Spleen (tissue), 7 donors: ENCODE results near the gene AHNAK.
"Not testable (repeated sequence)": the region's sequence is repeated elsewhere in the genome, so short reads cannot be mapped to it uniquely, and the experiment has no call there.

Experiments
- POLR2A ChIP-seq, 3 donors: fragments of 450-650 bp; IDR thresholded peaks; one replicate each; pipeline ENCODE4 v1.5.1; 2017; ENCODE audit warnings: antibody characterized with exemption in 3 of 3, mild to moderate bottlenecking in 1 of 3
- POLR2AphosphoS5 ChIP-seq, 3 donors: sonication (generic); formaldehyde crosslinking; IDR thresholded peaks; one replicate each; pipeline ENCODE4 v1.5.1; 2017; ENCODE audit warnings: antibody characterized with exemption in 3 of 3
- TF ChIP-seq, protein P1 (sequence below), 11 experiments: fragments of 200-600 bp in 7 of 11; fragments of 450-650 bp in 4 of 11; sonication (generic) in 4 of 11; IDR thresholded peaks in 8 of 11; conservative IDR thresholded peaks in 3 of 11; 1 replicate in 7 of 11; 2 replicates in 4 of 11; pipeline versions ENCODE4 v1.4.0 to v1.8.0; 2016 to 2021; ENCODE audit warnings: antibody characterized with exemption in 11 of 11, inconsistent platforms in 4 of 11, mild to moderate bottlenecking in 1 of 11
- donor health status: DM: no; HTN: no; CAD: no; lungs with moderate emphysema.
- donor health status: DM: no; HTN: no; CAD: no.
- donor health status: DM: no; HTN: no; CAD: no.

GRCh38 chr11:62449912-62450311 is 96.7 kb downstream of the AHNAK start:
- TF ChIP-seq, protein P1, sequence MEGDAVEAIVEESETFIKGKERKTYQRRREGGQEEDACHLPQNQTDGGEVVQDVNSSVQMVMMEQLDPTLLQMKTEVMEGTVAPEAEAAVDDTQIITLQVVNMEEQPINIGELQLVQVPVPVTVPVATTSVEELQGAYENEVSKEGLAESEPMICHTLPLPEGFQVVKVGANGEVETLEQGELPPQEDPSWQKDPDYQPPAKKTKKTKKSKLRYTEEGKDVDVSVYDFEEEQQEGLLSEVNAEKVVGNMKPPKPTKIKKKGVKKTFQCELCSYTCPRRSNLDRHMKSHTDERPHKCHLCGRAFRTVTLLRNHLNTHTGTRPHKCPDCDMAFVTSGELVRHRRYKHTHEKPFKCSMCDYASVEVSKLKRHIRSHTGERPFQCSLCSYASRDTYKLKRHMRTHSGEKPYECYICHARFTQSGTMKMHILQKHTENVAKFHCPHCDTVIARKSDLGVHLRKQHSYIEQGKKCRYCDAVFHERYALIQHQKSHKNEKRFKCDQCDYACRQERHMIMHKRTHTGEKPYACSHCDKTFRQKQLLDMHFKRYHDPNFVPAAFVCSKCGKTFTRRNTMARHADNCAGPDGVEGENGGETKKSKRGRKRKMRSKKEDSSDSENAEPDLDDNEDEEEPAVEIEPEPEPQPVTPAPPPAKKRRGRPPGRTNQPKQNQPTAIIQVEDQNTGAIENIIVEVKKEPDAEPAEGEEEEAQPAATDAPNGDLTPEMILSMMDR (IDR thresholded peaks at IDR 0.05 in 8 of 11, conservative IDR thresholded peaks at IDR 0.05 in 3 of 11) = not testable (repeated sequence)
- TF ChIP-seq POLR2A, POLR2AphosphoS5 (IDR thresholded peaks at IDR 0.05): not testable (repeated sequence)
